A673 (cell line): Measurements from ENCODE around the gene CUX1.

ENCODE experiments used
- EZH2 ChIP-seq: fragments of 200-600 bp; sonication (generic); IDR thresholded peaks from 2 replicates; pipeline ENCODE4 v1.6.1; 2017; ENCODE audit warnings: borderline replicate concordance, low read depth, mild to moderate bottlenecking, mixed read lengths, antibody characterized with exemption, low read length; ENCODE audit not compliant: poor library complexity, severe bottlenecking
- TF ChIP-seq, protein P1 (sequence below): fragments of 300-800, 200-600 bp; sonication (generic); conservative IDR thresholded peaks from 2 replicates; pipeline ENCODE4 v1.5.1; 2017; ENCODE audit warnings: low read depth, mild to moderate bottlenecking, antibody characterized with exemption, low read length, moderate library complexity, mixed read lengths

DNA sequence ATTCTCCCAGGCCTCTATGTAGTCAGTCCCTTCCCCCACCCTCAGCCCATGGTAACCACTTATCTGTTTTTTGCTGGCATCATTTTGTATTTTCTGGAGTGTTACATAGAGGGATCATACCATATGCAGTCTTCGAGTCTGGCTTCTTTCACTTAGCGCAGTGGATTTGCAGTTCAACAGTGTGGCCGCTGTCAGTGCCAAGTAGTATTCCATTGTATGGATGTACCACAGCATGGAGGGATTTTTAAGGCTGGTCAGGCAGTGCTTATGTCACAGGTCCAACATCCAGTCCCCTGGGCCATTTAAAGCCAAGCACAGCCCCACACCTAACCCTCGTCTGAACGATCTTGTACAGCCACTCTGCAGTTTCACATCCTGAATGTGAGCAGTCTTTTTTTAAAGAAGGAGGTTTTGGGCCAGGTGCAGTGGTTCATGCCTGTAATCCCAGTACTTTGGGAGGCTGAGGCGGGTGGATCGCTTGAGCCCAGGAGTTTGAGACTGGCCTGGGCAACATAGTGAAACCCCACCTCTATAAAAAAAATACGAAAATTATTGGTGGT lies 121.8 kb downstream of the CUX1 start:
- TF ChIP-seq, protein P1, sequence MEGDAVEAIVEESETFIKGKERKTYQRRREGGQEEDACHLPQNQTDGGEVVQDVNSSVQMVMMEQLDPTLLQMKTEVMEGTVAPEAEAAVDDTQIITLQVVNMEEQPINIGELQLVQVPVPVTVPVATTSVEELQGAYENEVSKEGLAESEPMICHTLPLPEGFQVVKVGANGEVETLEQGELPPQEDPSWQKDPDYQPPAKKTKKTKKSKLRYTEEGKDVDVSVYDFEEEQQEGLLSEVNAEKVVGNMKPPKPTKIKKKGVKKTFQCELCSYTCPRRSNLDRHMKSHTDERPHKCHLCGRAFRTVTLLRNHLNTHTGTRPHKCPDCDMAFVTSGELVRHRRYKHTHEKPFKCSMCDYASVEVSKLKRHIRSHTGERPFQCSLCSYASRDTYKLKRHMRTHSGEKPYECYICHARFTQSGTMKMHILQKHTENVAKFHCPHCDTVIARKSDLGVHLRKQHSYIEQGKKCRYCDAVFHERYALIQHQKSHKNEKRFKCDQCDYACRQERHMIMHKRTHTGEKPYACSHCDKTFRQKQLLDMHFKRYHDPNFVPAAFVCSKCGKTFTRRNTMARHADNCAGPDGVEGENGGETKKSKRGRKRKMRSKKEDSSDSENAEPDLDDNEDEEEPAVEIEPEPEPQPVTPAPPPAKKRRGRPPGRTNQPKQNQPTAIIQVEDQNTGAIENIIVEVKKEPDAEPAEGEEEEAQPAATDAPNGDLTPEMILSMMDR = no peak
- no peak for TF ChIP-seq EZH2
